ENCODE measurements around the gene KLK14.

DNA sequence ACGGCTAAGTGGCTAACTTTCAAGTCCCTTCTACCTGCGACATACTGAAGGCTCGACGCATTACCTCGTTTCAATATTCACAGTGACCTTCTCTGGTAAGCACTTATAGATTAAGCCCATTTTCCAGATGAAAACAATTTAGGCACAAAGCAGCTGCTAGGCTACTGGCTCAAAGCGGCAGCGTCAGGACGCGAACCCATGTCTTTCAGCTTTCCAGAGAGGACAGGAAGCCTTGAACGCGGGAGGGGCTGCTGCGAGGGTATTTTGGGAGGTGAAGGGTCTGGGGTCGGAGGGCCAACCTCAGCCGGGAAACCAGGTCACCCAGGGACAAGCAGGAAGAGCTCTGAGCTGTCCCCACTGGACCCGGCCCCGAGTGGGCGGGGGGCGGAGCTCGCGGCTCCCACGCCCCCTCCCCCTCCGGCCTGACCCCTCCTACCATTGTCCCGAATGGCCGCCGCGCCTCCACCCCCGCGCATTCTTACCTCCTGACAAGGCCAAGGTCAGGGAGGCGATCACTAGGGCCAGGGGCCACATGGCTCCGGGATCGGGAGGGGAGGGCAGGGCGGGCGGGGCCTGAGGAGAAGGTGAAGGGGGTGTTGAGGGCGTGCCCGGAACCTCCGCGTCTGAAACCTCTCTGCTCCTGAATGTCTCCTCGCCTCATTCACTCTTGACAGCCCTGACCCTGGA, 18.0 kb downstream of the KLK14 start, which contains the start of gene KLK13:
- no peak for TF ChIP-seq POLR2A (IDR thresholded peaks at IDR 0.05)
- TF ChIP-seq, protein P1, sequence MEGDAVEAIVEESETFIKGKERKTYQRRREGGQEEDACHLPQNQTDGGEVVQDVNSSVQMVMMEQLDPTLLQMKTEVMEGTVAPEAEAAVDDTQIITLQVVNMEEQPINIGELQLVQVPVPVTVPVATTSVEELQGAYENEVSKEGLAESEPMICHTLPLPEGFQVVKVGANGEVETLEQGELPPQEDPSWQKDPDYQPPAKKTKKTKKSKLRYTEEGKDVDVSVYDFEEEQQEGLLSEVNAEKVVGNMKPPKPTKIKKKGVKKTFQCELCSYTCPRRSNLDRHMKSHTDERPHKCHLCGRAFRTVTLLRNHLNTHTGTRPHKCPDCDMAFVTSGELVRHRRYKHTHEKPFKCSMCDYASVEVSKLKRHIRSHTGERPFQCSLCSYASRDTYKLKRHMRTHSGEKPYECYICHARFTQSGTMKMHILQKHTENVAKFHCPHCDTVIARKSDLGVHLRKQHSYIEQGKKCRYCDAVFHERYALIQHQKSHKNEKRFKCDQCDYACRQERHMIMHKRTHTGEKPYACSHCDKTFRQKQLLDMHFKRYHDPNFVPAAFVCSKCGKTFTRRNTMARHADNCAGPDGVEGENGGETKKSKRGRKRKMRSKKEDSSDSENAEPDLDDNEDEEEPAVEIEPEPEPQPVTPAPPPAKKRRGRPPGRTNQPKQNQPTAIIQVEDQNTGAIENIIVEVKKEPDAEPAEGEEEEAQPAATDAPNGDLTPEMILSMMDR (IDR thresholded peaks at IDR 0.05), result no peak
